Stimulated activated CD4-positive, alpha-beta T cell treated with anti-CD3 and anti-CD28 coated beads, Interleukin-2, amount 100 ng/mL, for 24 hours (primary cell): ENCODE data around the gene ASPSCR1.
A peak's percentile ranks its signal among the peaks of the same experiment; 100 is the strongest.
"Not testable (repeated sequence)": the region's sequence is repeated elsewhere in the genome, so short reads cannot be mapped to it uniquely, and the experiment has no call there.

Source experiments
- DNase-seq, 2 donors: peaks; one replicate each; pipeline ENCODE4 v3.0.0-alpha.2; 2020

The ASPSCR1 gene

DNA sequence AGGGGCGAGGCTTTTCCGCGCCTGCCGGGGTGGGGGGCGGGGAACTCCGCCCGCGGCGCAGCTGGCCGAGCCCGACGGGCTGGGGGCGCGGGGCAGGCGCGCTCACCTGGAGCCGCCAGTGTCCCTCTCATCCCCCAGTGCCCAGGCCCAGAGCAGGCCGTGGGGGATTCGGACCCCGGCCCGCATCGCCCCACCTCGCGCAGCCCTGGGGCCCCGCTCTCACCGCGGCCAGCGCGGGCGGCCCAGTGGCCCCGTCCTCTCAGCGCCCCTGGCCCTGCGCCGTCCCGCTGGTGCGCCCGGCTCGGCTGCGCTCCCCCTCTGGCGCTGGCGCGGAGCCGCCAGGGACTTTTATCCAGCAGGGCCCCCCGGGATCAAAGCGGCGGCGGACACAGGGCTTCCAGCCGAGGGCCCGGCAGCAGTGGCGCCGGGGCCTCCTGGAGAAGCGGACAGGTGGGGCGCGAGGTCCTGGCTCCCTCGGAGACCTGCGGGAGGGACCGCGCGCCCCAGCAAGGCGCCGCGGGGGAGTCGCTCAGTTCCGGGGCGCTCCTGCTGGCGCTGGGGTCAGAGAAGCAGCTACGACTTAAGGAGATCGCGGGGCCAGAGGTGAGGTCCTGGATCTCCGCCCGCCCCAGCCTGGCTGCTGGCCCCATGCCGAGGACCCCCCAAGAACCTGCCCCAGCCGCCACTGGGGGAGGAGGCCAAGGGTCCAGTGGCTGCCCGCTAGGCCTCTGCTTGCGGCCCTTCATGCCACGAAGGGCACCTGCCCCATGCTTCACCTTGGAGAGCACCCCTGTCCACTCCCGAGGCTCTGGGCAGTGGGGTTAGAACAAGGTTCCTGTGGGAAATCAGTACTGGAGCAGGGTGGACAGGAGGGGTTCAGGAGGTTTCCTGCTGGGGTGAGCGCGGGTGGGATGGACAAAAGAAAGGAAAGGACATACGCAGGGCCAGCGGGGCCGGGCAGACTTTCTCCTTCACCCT lies 15.6 kb upstream of the ASPSCR1 start:
- no peak for DNase-seq

GRCh38 chr17:81962499-81963441 lies 14.7 kb upstream of the ASPSCR1 start:
- no peak for DNase-seq

DNA sequence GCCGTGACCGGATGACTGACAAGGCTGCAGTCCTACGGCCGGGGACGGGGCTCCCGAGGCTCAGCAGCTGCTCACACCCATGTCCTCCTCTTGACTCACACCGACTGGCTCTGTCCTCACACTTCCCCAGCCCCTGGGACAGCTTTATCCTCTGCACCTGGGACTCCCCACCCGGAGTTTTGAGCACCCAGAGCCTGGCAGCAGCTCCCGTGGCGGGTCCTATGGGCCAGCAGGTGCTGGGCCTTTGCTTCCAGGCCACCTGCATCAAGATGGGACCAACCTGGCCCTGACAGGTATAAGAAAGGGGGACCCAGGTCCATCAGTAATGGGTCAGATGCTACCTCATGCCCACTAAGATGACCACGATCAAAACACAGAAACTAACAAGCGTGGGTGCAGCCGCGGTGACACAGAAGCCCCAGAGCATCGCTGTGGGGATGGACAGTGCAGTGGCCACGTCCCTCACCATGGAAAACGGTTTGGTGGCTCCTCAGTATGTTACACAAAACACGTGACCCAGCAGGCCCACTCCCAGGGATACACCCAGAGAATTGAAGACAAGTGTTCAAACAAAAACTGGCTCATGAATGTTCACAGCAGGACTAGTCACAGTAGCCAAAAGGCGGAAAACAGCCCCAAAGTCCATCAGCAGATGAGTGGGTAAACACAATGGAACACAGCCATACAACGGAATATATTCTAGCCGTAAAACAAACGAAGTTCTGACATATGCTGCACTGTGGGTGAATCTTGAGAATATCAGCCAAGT lies 13.2 kb upstream of the ASPSCR1 start:
- no peak for DNase-seq

DNA sequence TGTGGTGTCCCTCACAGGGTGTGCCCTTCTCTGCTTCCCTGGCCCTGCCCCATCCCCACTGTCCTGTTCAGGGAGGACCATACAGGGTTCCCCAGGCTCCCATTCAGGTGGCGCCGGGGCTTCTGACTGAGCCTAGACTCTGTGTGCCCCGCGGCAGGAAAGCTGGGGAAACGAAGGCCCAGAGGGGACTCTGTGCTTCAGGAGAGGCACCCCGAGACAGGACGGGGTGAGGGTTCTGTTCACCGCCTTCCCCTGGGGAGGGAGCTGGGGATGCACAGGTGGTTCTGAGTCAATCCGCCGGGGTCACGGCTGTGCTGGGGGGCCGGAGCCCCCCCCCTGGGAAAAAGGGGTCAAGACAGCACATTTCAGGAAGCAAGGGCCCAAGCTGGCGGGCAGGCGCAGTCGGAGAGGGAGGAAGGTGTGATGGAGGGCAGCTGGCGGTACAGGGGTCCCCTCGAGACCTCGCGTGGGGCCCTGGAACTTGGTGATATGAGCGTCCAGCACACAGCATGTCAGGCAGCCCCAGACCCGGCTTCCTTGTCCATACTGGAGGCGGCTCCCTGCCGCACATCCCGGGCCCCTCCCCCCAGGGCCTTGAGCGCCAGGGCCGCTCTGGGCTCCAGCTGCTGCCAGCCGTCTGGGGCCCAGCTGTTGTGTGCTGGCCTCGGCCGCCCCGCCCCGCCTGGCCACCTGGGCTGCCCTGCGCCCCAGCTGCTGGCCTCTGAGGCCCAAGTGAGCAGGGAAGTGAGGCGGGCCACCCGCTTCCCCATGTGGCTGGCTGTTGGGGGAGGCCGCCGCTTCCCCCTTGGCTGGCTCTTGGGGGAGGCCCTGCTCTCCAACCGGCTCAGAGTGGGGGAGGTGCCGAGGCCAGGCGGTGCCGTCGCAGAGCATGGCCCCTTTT lies 10.8 kb upstream of the ASPSCR1 start:
- no peak for DNase-seq

- DNase-seq = no peak
Observed at GRCh38 chr17:81967244-81967532, 10.2 kb upstream of the ASPSCR1 start.

DNA sequence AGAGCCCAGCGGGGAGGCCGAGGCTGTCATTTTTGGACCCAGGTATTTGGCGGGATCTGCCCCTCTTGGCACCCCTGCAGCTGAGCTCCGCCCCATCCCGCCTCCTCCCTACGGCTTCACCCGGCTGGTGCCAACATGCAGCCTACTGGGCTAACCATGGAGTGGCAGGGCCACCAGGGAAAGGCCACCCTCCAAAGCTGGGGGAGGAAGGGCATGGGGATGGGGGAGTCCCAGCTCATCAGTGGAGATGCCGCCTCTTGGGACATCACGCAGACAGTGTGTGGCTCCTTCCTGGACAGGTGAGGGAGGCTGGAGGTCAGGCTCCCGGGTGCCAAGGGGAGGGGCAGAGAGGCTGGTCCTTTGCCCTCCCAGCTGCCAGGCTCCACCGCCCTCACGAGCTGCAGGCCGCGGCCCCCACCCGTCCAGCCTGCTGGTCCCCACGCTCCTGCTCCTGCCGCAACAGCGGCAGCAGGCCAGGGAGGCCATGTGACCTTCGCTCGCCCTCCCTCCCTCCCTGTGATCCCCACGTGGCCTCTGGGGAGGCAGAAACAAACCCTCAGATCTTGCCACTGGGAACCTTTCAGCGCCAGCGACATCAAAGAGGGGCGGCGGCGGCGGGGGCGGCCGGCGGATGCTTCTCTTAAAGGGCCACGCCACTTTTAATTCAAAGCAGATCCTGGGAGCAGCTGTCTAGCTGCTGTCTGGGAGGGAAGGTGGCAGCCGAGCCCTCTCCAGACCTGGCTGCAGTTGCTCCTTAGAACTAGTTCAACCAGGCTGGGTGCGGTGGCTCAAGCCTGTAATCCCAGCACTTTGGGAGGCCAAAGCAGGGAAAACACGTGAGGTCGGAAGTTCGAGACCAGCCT lies 9.7 kb upstream of the ASPSCR1 start:
- DNase-seq = peak; percentile 88 to 90

DNA sequence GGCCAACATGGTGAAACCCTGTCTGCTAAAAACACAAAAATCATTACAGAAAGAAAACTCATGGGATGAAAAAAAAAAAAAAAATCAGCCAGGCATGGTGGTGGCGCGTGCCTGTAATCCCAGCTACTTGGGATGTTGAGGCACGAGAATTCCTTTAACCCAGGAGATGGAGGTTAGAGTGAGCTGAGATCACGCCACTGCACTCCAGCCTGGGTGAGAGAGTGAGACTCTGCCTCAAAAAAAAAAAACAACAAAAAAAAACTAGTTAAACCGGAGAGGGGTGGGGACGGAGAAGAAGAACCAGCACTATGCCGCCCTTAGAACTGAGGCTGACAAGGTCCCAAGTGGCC lies 9.1 kb upstream of the ASPSCR1 start:
- DNase-seq = no peak

- no peak for DNase-seq
Observed at GRCh38 chr17:81968850-81969812, 8.3 kb upstream of the ASPSCR1 start.

- no peak for DNase-seq
Observed at GRCh38 chr17:81973432-81973831, 4.0 kb upstream of the ASPSCR1 start.

DNA sequence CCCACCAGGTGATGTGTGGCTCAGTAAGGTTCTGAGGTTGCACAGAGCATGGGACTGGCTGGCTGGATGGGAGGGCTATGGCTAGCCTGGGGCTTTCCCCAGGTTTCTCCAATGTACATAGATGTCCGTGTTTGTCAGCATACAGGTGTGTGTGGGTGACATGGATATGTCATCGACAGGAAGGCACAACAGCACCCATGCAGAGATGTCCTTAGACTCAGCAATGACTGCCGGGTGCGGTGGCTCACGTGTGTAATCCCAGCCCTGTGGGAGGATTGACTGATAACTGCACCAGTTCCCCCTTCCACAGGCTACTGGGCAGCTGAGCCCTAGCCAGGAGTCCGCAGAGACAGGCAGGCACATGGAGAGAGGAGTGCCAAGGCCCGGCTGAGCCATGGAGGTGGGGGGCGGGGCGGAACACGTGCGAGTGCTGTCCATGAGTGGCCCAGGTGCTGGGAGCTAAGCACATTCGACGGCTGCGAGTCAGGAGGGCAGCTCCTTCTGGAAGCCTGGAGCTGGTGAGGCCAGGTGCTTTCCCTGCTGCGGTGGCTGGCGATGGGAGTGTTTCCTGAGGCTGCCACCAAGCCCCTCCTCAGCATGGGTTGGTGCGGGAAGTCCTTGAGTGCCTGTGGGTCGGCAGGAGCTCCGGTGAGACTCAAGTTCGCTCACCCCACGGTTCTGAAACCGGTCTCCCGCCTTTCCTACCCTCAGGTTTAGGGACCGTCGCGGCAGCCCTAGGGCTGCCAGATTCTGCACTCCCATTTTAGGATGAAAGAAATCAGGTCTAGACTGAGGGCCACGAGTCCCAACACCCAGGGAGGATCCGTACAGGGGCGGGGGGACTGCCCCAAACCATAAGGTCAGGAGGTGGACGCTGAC lies 858 bp upstream of the ASPSCR1 start:
- DNase-seq = peak; percentile 50 to 67

GRCh38 chr17:81978524-81979298 lies 1.3 kb downstream of the ASPSCR1 start:
- no peak for DNase-seq

DNA sequence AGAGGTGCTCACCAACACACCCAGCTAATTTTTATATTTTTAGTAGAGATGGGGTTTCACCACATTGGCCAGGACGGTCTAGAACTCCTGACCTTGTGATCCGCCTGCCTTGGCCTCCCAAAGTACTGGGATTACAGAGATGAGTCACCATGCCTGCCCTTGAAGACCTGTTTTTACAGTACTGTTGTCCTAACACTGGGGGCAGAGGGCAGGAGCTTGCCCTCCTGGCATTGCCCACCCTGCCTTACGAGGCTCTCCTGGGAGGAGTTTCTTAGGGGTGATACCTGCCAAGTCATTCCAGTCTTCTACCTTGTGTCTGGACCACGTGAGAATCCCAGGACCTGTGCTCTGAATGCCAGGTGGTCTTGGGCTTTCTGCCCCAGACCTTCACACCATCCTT lies 2.7 kb downstream of the ASPSCR1 start:
- no peak for DNase-seq

GRCh38 chr17:81980707-81981343 lies 3.4 kb downstream of the ASPSCR1 start:
- DNase-seq = no peak

DNA sequence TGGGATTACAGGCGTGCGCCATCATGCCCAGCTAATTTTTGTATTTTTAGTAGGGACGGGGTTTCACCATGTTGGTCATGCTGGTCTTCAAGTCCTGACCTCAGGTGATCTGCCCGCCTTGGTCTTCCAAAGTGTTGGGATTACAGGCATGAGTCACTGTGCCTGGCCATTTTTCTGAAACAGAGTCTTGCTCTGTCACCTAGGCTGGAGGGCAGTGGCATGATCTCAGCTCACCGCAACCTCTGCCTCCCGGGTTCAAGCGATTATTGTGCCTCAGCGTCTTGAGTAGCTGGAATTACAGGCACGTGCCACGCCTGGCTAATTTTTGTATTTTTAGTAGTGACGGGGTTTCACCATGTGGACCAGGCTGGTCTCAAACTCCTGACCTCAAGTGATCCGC lies 4.1 kb downstream of the ASPSCR1 start:
- DNase-seq = not testable (repeated sequence)

DNA sequence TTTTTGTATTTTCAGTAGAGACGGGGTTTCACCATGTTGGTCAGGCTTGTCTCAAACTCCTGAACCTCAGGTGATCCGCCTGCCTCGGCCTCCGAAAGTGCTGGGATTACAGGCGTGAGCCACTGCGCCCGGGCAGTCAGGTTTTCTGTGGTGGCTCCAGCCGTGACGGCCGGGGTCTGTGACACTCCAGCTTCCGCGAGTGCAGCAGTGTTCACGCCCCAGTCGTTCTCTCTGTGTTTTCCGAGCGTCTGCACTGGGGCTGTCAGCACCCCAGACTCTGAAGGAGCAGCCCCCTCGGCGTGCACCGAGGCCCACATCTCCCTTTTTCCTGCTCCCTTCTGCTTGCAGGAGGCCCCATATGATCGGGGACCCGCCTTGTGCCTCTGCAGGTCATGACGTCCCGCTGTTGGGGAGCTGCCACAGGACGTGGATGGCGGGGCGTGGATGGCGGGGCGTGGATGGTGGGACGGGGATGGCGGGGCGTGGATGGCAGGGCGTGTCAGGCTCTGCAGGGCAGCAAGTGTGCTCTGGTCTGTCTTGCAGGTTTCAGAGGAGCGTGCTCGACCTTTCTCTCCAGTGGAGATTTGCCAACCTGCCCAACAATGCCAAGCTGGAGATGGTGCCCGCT lies 5.7 kb downstream of the ASPSCR1 start:
- no peak for DNase-seq

GRCh38 chr17:81983639-81984373 lies 6.4 kb downstream of the ASPSCR1 start:
- no peak for DNase-seq
